Measurements from ENCODE around the gene OR8U1. TPM values are rescaled to one million over a fixed set of nuclear protein-coding genes. Genes with fewer than 3 reads are reported as not detected.
"Not testable (repeated sequence)": the region's sequence is repeated elsewhere in the genome, so short reads cannot be mapped to it uniquely, and the experiment has no call there.

Gene OR8U1
- total RNA-seq, 1 donor from 2014 or later = not detected

DNA sequence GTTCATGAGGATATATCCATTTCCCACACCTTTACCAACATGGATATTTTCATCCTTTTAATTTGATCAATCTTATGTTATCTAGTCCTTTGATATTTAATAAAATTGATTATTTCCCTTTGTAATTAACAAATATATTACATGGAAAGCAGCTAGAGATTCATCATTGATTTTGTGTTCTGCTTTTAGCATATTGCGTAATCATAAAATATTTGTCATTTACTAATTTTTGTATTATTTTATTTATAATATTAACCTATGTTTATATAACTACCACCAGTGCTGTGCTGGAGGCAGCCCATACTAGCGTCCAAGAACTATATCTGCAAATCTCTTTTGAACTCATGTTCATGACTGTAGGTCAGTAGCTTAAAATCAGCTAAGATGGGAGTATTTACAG, 4.7 kb downstream of the OR8U1 start:
- Histone ChIP-seq H3K4me2 (ENCODE audit: low read length) (no peak overlapping the region), H3K27ac (ENCODE audit: low read depth, low read length) (no peak overlapping the region), H3K9ac (ENCODE audit: low read length) (no peak overlapping the region), H3K79me2 (ENCODE audit: insufficient read depth, low read length) (no peaks in the 10 kb centered on the region), H3K4me3 (ENCODE audit: insufficient read depth, low read depth, low read length) (no peak overlapping the region), H3K27me3 (ENCODE audit: insufficient read depth, low read length) (no peaks in the 10 kb centered on the region), H4K20me1 (ENCODE audit: insufficient read depth, low read length) (no peaks in the 10 kb centered on the region), H2AFZ (ENCODE audit: low read depth, low read length) (no peak overlapping the region), H3K36me3 (ENCODE audit: insufficient read depth, low read length) (no peaks in the 10 kb centered on the region), H3K9me3 (ENCODE audit: insufficient read depth, low read depth, low read length) (no peaks in the 10 kb centered on the region), H3K4me1 (ENCODE audit: insufficient read depth, low read length) (no peaks in the 10 kb centered on the region)
- Mint-ChIP-seq H3K4me1 (ENCODE audit: low read depth, unreplicated experiment) (no peaks in the 10 kb centered on the region), H3K9me3 (ENCODE audit: unreplicated experiment) (no peaks in the 10 kb centered on the region), H3K4me3 (ENCODE audit: unreplicated experiment) (no peak overlapping the region), H3K27ac (ENCODE audit: unreplicated experiment) (no peak overlapping the region), H3K27me3 (ENCODE audit: low read depth, unreplicated experiment) (no peaks in the 10 kb centered on the region), H3K36me3 (ENCODE audit: low read depth, unreplicated experiment) (no peaks in the 10 kb centered on the region)
- FAIRE-seq = no peak
- no peak for DNase-seq (ENCODE audit: low read depth)
- TF ChIP-seq EZH2 (IDR thresholded peaks at IDR 0.05; ENCODE audit: insufficient read depth, low read length) = no peak

DNA sequence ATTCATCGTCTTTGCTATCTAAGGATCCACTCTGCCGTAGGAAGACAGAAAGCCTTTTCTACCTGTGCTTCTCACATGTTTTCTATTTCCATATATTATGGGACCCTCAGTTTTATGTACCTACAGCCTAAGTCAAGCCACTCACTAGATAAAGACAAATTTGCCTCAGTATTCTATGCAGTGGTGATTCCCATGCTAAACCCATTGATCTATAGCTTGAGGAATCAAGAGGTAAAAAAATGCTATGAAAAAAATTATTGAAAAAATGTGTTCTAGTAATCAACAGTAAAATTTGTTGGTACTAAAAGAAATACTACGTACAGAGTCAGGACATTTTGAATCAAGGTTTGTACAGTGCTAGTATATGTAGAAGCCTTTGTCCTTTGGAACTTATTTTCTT, 19.0 kb downstream of the OR8U1 start:
- Histone ChIP-seq H3K4me2 (ENCODE audit: low read length) (no peak overlapping the region), H3K9ac (ENCODE audit: low read length) (no peak overlapping the region), H3K9me3 (ENCODE audit: insufficient read depth, low read depth, low read length) (no peaks in the 10 kb centered on the region), H3K79me2 (ENCODE audit: insufficient read depth, low read length) (no peaks in the 10 kb centered on the region), H2AFZ (ENCODE audit: low read depth, low read length) (no peak overlapping the region), H3K4me3 (ENCODE audit: insufficient read depth, low read depth, low read length) (no peak overlapping the region), H3K27ac (ENCODE audit: low read depth, low read length) (no peak overlapping the region), H3K4me1 (ENCODE audit: insufficient read depth, low read length) (no peaks in the 10 kb centered on the region), H4K20me1 (ENCODE audit: insufficient read depth, low read length) (no peaks in the 10 kb centered on the region), H3K27me3 (ENCODE audit: insufficient read depth, low read length) (no peaks in the 10 kb centered on the region), H3K36me3 (ENCODE audit: insufficient read depth, low read length) (no peaks in the 10 kb centered on the region)
- Mint-ChIP-seq H3K4me1 (ENCODE audit: low read depth, unreplicated experiment) (no peaks in the 10 kb centered on the region), H3K4me3 (ENCODE audit: unreplicated experiment) (no peak overlapping the region), H3K27me3 (ENCODE audit: low read depth, unreplicated experiment) (no peaks in the 10 kb centered on the region), H3K9me3 (ENCODE audit: unreplicated experiment) (no peaks in the 10 kb centered on the region), H3K27ac (ENCODE audit: unreplicated experiment) (no peak overlapping the region), H3K36me3 (ENCODE audit: low read depth, unreplicated experiment) (no peaks in the 10 kb centered on the region)
- FAIRE-seq (no peak), DNase-seq (ENCODE audit: low read depth) (no peak)
- TF ChIP-seq, protein P1, sequence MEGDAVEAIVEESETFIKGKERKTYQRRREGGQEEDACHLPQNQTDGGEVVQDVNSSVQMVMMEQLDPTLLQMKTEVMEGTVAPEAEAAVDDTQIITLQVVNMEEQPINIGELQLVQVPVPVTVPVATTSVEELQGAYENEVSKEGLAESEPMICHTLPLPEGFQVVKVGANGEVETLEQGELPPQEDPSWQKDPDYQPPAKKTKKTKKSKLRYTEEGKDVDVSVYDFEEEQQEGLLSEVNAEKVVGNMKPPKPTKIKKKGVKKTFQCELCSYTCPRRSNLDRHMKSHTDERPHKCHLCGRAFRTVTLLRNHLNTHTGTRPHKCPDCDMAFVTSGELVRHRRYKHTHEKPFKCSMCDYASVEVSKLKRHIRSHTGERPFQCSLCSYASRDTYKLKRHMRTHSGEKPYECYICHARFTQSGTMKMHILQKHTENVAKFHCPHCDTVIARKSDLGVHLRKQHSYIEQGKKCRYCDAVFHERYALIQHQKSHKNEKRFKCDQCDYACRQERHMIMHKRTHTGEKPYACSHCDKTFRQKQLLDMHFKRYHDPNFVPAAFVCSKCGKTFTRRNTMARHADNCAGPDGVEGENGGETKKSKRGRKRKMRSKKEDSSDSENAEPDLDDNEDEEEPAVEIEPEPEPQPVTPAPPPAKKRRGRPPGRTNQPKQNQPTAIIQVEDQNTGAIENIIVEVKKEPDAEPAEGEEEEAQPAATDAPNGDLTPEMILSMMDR (IDR thresholded peaks at IDR 0.05; ENCODE audit: insufficient read depth, low read depth, low read length) = no peak
- no peak for TF ChIP-seq EZH2 (IDR thresholded peaks at IDR 0.05; ENCODE audit: insufficient read depth, low read length)

DNA sequence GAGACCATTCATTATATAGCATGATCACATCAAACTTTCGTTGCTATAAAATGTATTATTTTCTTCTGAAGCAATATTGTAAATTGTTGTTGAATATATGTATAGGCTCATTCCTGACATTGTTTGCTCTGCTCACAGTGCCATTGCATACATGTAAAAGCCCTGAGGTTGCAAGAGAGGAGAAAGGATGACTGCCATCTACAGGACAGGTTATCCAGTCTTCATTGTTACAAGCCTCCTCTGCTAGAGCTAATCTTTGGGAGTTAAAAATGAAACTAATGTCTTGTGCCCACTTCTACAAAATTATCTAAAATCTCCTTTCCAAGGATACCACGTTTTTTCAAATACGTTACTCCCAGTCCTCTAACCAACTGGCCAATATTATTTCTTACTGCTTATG, 20.6 kb downstream of the OR8U1 start:
- TF ChIP-seq EZH2 (IDR thresholded peaks at IDR 0.05; ENCODE audit: insufficient read depth, low read length) = no peak
- TF ChIP-seq, protein P1 (IDR thresholded peaks at IDR 0.05; ENCODE audit: insufficient read depth, low read depth, low read length) = no peak
- no peaks in the 10 kb centered on the region for H3K4me1 Mint-ChIP-seq (ENCODE audit: low read depth, unreplicated experiment)

GRCh38 chr11:56401858-56402461, 26.5 kb downstream of the OR8U1 start:
- not testable (repeated sequence) for H3K36me3 Mint-ChIP-seq (ENCODE audit: low read depth, unreplicated experiment); DNase-seq (ENCODE audit: low read depth); H3K4me3 ChIP-seq (ENCODE audit: insufficient read depth, low read depth, low read length); H3K9me3 Mint-ChIP-seq (ENCODE audit: unreplicated experiment); H3K27ac Mint-ChIP-seq (ENCODE audit: unreplicated experiment); H4K20me1 ChIP-seq (ENCODE audit: insufficient read depth, low read length); H3K9me3 ChIP-seq (ENCODE audit: insufficient read depth, low read depth, low read length); H3K36me3 ChIP-seq (ENCODE audit: insufficient read depth, low read length); H3K9ac ChIP-seq (ENCODE audit: low read length); H3K4me2 ChIP-seq (ENCODE audit: low read length); H3K79me2 ChIP-seq (ENCODE audit: insufficient read depth, low read length); H3K27me3 ChIP-seq (ENCODE audit: insufficient read depth, low read length); H3K4me3 Mint-ChIP-seq (ENCODE audit: unreplicated experiment); H3K27me3 Mint-ChIP-seq (ENCODE audit: low read depth, unreplicated experiment); H2AFZ ChIP-seq (ENCODE audit: low read depth, low read length); FAIRE-seq; H3K4me1 ChIP-seq (ENCODE audit: insufficient read depth, low read length); H3K4me1 Mint-ChIP-seq (ENCODE audit: low read depth, unreplicated experiment); H3K27ac ChIP-seq (ENCODE audit: low read depth, low read length)

More for the DNA sequence above, 20.6 kb downstream of the OR8U1 start:
- Histone ChIP-seq H3K36me3 (ENCODE audit: insufficient read depth, low read length) (no peaks in the 10 kb centered on the region), H3K27ac (ENCODE audit: low read depth, low read length) (no peak overlapping the region), H3K27me3 (ENCODE audit: insufficient read depth, low read length) (no peaks in the 10 kb centered on the region), H3K79me2 (ENCODE audit: insufficient read depth, low read length) (no peaks in the 10 kb centered on the region), H3K4me1 (ENCODE audit: insufficient read depth, low read length) (no peaks in the 10 kb centered on the region), H3K9me3 (ENCODE audit: insufficient read depth, low read depth, low read length) (no peaks in the 10 kb centered on the region), H3K9ac (ENCODE audit: low read length) (no peak overlapping the region), H4K20me1 (ENCODE audit: insufficient read depth, low read length) (no peaks in the 10 kb centered on the region), H3K4me3 (ENCODE audit: insufficient read depth, low read depth, low read length) (no peak overlapping the region), H2AFZ (ENCODE audit: low read depth, low read length) (no peak overlapping the region), H3K4me2 (ENCODE audit: low read length) (no peak overlapping the region)
- Mint-ChIP-seq H3K27me3 (ENCODE audit: low read depth, unreplicated experiment) (no peaks in the 10 kb centered on the region), H3K4me3 (ENCODE audit: unreplicated experiment) (no peak overlapping the region), H3K9me3 (ENCODE audit: unreplicated experiment) (no peaks in the 10 kb centered on the region), H3K27ac (ENCODE audit: unreplicated experiment) (no peak overlapping the region), H3K36me3 (ENCODE audit: low read depth, unreplicated experiment) (no peaks in the 10 kb centered on the region)
- FAIRE-seq (no peak), DNase-seq (ENCODE audit: low read depth) (no peak)
